ENCODE measurements around the gene PTPN21. TPM values are rescaled to one million over a fixed set of nuclear protein-coding genes. Genes with fewer than 3 reads are reported as not detected.

The PTPN21 gene
- polyA plus RNA-seq, 3 donors, result not detected

DNA sequence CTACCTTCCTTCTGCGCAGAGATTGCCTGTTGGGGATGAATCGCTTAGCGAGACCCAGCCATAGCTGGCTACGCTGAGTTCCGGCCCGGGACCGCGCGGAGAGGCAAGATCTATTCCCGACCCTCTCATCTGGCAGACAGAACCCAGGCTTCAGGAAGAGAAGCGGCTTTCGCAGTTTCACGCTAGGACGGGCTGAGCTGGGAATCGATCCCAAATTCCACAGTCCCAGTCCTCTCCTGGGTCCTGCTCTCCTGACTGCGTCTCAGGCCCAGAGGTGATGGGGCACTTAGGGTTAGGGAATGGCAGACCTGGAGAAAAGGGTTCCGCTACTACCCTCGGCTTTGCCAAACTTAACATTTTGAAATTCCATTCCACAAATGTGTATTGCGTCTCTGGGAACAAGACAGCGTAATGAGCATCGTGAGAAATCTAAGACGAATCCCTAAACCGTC, 2.8 kb downstream of the PTPN21 start:
- WGBS (ENCODE audit: insufficient coverage), result 18% methylated on average over 21 of the region's 23 CpGs
- peak in 1 of 3 donors; percentile 5 for DNase-seq
- intact Hi-C loops (cut with micrococcal nuclease), result no loop called here
- Mint-ChIP-seq H3K4me3 (peak overlapping the region; percentile 80 to 90), H3K9me3 (peaks cover 0 to 12% (median 5%) of the 10 kb centered on the region in 7 donors), H3K36me3 (peaks cover 0 to 2% of the 10 kb centered on the region in 2 donors), H3K27ac (peak overlapping the region in 1 of 7 donors; percentile 75), H3K4me1 (peaks cover 19% of the 10 kb centered on the region), H3K27me3 (ENCODE audit: low read depth in 3 of 3) (peaks cover 50 to 67% (median 63%) of the 10 kb centered on the region in 3 donors)
- H4K20me1 ChIP-seq (ENCODE audit: insufficient read depth, low read length), result no peaks in the 10 kb centered on the region
- peak overlapping the region; percentile 28 to 78 (median 44) for H3K4me3 ChIP-seq (replicated peaks in 1 of 3; ENCODE audit: low read depth in 2 of 3, low read length in 3 of 3)
- no peaks in the 10 kb centered on the region for H3K79me2 ChIP-seq (ENCODE audit: insufficient read depth, low read length)
- H3K9me3 ChIP-seq (replicated peaks in 1 of 2; ENCODE audit: control insufficient read depth in 1 of 2, insufficient read depth in 1 of 2, low read length in 2 of 2), result peaks cover 0 to 27% of the 10 kb centered on the region in 2 donors
- H3K36me3 ChIP-seq (replicated peaks in 1 of 2; ENCODE audit: control insufficient read depth in 1 of 2, insufficient read depth in 2 of 2, low read length in 2 of 2), result no peaks in the 10 kb centered on the region
- peak overlapping the region; percentile 73 for H3K4me2 ChIP-seq (replicated peaks; ENCODE audit: extremely low read depth, low read length, poor library complexity, severe bottlenecking)
- TF ChIP-seq, protein P1, sequence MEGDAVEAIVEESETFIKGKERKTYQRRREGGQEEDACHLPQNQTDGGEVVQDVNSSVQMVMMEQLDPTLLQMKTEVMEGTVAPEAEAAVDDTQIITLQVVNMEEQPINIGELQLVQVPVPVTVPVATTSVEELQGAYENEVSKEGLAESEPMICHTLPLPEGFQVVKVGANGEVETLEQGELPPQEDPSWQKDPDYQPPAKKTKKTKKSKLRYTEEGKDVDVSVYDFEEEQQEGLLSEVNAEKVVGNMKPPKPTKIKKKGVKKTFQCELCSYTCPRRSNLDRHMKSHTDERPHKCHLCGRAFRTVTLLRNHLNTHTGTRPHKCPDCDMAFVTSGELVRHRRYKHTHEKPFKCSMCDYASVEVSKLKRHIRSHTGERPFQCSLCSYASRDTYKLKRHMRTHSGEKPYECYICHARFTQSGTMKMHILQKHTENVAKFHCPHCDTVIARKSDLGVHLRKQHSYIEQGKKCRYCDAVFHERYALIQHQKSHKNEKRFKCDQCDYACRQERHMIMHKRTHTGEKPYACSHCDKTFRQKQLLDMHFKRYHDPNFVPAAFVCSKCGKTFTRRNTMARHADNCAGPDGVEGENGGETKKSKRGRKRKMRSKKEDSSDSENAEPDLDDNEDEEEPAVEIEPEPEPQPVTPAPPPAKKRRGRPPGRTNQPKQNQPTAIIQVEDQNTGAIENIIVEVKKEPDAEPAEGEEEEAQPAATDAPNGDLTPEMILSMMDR (IDR thresholded peaks at IDR 0.05), result no peak
- H3K27me3 ChIP-seq (ENCODE audit: control insufficient read depth in 2 of 2, insufficient read depth in 2 of 2, low read length in 2 of 2), result peaks cover 50 to 59% of the 10 kb centered on the region in 2 donors
- H3K27ac ChIP-seq (ENCODE audit: low read depth in 1 of 2, low read length in 2 of 2), result no peak overlapping the region
- peak overlapping the region; percentile 89 for H2AFZ ChIP-seq (ENCODE audit: insufficient read depth, low read depth, low read length, poor library complexity, severe bottlenecking)
- no peak overlapping the region for H3K9ac ChIP-seq (ENCODE audit: insufficient read depth, low read length, poor library complexity, severe bottlenecking)
- H3K4me1 ChIP-seq (ENCODE audit: control insufficient read depth in 1 of 2, insufficient read depth in 2 of 2, low read length in 2 of 2), result peaks cover 22 to 28% of the 10 kb centered on the region in 2 donors

- Mint-ChIP-seq H3K36me3 (peaks cover 0 to 2% of the 10 kb centered on the region in 2 donors), H3K4me1 (peaks cover 19% of the 10 kb centered on the region), H3K4me3 (peak overlapping the region; percentile 80 to 90), H3K9me3 (peaks cover 0 to 12% (median 5%) of the 10 kb centered on the region in 7 donors), H3K27me3 (ENCODE audit: low read depth in 3 of 3) (peaks cover 43 to 61% (median 56%) of the 10 kb centered on the region in 3 donors), H3K27ac (no peak overlapping the region)
- Histone ChIP-seq H4K20me1 (ENCODE audit: insufficient read depth, low read length) (no peaks in the 10 kb centered on the region), H3K27me3 (ENCODE audit: control insufficient read depth in 2 of 2, insufficient read depth in 2 of 2, low read length in 2 of 2) (peaks cover 42 to 52% of the 10 kb centered on the region in 2 donors), H3K79me2 (ENCODE audit: insufficient read depth, low read length) (no peaks in the 10 kb centered on the region), H3K4me3 (replicated peaks in 1 of 3; ENCODE audit: low read depth in 2 of 3, low read length in 3 of 3) (peak overlapping the region; percentile 28 to 78 (median 44)), H3K9me3 (replicated peaks in 1 of 2; ENCODE audit: control insufficient read depth in 1 of 2, insufficient read depth in 1 of 2, low read length in 2 of 2) (peaks cover 0 to 24% of the 10 kb centered on the region in 2 donors), H3K27ac (ENCODE audit: low read depth in 1 of 2, low read length in 2 of 2) (no peak overlapping the region), H2AFZ (ENCODE audit: insufficient read depth, low read depth, low read length, poor library complexity, severe bottlenecking) (peak overlapping the region; percentile 89), H3K4me1 (ENCODE audit: control insufficient read depth in 1 of 2, insufficient read depth in 2 of 2, low read length in 2 of 2) (peaks cover 22 to 28% of the 10 kb centered on the region in 2 donors), H3K36me3 (replicated peaks in 1 of 2; ENCODE audit: control insufficient read depth in 1 of 2, insufficient read depth in 2 of 2, low read length in 2 of 2) (no peaks in the 10 kb centered on the region), H3K4me2 (replicated peaks; ENCODE audit: extremely low read depth, low read length, poor library complexity, severe bottlenecking) (peak overlapping the region; percentile 73), H3K9ac (ENCODE audit: insufficient read depth, low read length, poor library complexity, severe bottlenecking) (peak overlapping the region; percentile 30)
- DNase-seq, result peak; percentile 34 to 43 (median 42)
- intact Hi-C loops (cut with micrococcal nuclease), result no loop called here
- TF ChIP-seq, protein P1 (IDR thresholded peaks at IDR 0.05), result no peak
- 19% methylated on average over 46 of the region's 50 CpGs for WGBS (ENCODE audit: insufficient coverage)
These were observed 3.5 kb downstream of the PTPN21 start for GRCh38 chr14:88551094-88551870.
